Inflammatory macrophage (primary cell): ENCODE measurements around the gene FYB1.
A peak's percentile ranks its signal among the peaks of the same experiment; 100 is the strongest.

Experiments used
- DNase-seq, 2 donors: peaks; one replicate each; pipeline ENCODE4 v3.0.0-alpha.2; 2020 to 2022

FYB1 gene

DNA sequence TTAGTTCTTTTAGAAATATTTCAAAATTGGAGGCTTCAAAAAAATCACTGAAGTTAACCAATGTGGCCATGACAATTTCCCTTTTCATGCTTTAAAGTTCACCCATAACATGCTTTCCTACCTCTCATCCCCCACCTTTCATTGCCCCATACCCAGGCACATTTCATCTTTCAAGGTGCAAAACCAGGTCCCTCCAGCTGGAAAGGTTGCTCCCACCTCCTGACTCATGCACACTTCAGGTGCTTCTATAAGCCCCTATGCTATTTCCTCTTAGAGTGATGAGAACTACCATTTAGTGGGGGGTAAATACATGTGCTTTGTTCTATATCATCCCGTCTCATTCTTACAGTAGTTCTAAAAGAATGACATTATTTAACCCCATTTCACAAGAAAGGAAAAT lies 15.4 kb downstream of the FYB1 start:
- no peak for DNase-seq

DNA sequence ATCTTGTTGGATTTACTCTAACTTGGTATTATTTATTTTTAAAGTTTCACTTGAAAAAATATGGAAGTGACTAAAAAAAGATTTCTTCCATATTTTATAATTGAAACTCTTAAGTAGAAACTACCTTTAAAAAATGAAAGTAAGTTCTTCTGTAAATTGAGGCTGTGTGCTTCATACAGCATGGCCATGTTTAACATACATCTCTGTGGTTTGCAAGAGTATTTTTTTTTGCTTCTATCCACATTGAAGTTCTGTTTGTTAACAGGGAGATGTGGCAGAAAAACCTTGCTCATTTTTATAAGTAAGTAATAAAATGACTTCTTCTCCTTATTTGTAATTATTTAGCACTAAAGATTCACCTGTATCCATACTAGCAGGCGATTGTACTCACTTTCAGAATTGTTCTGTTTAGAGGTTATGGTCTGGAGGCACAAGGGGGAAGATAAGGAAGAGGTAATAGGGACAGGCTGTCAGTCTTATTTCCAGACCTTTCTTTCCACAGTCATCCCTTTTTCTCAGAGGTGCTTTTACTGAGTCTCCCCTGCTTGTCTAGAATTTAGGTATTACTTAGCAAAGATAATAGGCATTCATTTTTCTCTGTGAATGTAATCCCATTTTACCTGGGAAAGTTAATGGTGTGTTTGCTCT lies 16.0 kb downstream of the FYB1 start:
- no peak for DNase-seq

DNA sequence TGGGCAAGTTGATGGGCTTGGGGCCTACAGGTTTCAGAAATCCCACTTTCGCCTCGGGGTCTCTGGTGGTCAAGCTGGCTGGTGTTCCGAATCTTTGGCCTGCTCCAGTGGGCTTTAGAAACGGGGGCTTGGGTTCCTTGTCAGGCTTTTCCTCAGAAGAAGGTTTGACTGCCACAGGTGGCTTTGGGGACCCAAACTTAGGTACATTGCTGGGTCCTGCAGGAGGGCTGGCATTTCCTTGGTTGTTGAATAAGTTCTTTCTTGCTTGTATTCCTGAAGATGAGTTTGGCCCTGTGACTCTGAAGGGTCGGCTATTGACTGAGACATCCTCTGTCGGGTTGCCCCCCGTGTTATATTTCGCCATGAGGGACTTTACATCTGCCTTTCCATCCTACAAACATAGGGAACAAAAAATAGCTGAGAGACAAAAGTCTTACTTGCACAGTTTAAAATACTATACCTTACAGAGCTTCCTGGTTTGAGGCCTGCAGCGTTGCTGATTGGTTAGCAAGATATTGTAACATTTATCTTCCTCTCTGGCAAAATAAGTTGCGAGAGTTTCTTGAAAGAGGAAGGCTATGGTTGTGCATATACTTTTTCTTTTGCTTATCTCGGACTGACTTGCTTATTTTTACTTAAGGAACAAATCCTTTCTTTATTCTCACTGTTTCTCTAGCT lies 16.6 kb downstream of the FYB1 start:
- peak; percentile 84 to 90 for DNase-seq

DNA sequence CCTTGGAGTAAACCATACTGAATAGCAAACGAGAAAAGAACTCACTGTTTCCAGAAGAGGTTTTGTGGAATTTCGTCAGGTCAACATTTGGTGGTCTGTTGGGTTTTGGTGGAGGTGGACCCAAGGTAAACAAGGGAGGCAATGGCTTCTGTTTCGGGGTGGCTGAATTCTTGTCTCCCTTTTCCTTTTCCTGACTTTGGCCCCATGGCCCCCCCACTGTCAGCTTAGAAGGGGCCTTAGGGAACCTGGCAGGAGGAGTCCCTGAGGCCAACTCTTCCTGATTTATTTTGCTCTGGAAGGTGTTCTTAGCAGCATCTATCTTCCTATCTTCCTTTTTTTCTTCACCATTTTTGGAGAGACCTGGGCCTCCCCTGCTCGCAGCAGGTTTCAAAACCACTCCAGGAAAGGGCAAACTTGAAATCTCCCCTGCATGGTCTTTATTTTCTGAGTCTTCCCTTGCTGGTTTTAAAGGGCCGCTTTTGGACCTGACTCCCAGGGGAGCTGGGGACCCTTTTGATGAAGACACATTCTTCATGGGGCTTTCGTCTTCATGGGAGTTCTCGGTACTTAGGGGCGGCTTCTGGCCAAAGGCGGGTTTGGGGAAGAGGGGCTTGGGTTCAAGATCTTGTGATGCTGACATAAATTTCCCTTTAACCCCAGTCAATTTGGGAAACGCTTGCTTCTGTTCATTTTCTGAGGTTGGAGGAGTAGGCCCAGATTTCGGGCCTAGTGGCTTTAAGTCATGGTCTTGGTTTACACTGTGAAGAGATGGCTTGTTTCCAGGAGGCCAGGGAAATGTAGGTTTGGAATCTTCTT lies 17.4 kb downstream of the FYB1 start:
- no peak for DNase-seq

DNA sequence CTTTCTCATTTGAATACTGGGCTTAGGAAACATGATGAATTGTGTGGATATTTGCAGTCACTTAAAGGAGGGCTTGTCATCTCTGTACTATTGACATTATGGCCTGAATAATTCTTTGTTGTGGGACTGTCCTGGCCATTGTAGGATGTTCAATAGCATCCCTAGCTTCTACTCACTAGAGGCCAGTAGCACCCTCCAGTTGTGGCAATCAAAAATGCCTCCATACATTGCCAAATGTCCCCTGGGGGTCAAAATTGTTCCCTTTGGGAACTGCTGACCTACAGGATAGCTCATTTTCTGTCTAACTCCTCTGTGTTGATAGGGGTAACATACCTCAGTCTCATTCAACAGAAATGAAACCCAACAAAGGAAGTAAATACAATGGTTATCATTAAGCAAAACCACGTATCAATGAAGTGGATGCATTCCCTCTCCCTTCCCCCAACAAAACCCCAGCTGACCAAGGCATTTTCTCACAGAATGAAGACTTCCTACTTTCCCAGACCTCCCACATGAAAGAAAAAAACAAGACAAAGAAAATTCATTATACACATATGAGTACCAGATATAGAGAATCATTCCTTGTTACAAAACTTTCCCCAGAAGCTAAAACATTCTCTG lies 18.1 kb downstream of the FYB1 start:
- peak in 1 of 2 donors; percentile 46 for DNase-seq

DNA sequence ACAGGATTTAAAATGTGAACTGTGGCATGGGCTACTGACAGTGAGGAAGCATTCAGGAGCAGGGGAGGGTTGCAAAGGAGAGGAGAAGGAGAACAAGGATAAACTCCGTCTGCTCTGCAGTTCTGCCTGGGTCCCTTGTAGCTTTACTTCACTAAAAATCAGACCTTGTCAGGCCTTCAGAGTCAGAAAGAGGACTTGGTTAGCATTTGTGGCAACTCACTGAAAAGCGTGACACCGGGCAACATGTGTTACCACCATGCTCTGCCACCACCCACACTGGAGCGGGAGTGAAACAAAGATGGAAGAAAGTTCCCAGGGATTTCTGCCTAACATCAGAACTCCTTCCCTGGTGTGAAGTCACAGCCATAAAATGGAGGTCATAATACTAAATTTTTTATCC lies 19.3 kb downstream of the FYB1 start:
- peak in 1 of 2 donors; percentile 27 for DNase-seq

DNA sequence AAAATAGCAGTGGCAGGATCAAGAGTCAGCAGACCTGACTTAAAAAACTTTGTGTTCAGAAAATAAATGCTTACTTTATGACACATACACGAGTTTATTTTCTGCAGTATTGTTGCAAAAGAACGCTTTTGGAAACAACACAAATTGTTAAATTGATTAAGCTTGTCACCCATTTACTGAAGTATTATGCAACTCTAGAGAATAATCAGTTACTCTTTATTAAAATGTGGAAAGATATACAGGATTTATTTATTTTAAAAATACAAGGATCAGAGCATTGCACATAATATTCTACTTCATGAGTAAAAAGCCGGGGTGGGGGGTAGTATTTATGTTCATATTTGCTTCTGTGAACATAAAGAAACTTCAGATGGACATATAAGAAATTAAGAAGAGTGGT lies 20.0 kb downstream of the FYB1 start:
- no peak for DNase-seq

DNA sequence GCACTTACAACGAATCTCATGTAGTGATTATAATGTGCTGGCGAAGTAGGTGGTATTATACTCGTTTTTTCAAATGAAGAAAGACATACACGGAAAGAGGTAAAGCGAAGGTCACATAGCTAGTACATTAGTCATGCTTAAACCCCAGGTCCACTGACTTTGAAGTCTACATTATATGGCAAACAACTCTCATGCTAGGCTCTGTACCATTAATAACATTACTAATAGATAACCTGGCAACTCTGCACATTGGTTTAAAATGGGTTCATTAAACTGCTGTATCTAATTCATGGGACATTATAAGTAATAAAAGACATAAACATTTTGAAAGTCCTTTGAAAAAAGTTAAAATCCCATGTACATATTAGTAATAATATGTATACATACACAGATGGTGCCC lies 21.2 kb downstream of the FYB1 start:
- no peak for DNase-seq

DNA sequence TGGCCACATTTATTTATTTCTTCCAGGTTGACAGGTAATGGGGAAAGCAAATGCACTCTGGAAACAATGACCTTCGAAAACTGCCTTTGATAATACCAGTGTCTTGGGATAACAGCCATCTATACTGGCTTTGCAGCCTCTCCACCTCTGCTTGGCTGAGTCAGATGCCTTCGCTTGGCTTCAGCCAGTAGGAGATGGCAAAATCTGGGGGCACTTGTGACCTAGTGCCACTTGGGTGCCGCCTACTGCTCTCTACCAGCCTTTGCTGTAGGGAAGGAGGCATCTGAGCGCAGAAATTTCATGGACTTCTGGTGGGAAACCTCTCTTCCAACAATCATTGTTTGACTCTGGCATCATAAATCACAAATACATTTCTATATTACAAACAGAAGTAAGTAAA lies 21.8 kb downstream of the FYB1 start:
- DNase-seq, result peak; percentile 44 to 73

DNA sequence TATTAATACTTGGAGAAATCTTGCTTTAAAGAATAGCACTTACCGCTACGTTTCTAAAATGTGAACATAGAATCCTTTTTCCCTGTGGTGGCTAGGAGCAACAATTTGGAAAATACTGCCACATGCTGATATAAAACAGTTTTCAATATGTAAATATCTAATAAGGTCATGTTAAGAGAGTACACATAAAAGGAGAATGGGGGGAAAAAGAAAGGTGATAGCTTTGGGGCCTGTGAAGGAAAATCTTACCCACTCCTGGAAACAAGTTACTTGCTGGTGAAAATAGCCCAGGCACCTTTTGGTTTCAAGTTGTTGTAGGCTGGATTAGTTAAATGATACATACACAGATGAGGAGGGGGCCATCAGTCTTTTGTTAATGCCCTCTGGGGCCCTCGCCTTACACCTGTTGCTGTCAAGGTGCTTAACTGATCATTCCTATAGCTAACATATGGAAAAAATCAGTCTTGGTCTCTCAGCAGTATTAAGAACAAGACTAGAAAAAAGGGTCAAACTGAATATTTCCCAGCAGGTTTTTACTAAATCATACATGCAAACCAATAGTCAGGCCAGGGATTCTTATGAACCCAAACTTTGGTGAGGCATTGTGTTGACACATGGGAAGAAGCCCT lies 24.1 kb downstream of the FYB1 start:
- no peak for DNase-seq

DNA sequence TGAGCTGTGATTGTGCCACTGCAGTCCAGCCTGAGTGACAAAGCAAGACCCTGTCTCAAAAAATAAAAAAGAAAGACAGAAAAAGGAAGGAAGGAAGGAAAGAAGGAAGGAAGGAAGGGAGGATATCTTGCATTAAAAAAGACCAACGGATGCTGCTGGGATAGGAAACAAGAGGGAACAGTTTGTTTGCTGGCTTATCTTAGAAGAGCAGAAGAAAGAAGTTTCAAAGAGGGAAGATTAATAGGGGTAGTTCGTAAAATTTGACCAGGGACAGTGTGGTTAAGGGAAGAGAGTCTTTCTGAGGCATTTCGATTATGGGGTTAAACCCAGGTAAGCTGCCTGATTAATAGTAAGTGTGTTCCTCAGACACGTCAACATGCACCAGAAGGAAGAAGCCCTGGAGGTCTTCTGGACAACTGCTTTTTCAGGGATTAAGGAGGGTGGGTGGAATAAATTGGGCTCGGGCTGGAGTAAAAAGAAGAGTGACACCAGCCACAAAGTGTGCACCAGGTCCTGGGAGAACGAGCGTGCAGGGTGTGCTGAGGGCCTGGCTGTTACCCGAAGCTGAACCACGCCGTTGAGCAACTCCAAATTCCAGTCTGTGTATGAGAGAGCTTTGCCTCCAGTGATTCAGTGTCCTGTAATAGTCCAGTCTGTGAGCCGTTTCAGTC lies 24.8 kb downstream of the FYB1 start:
- peak in 1 of 2 donors; percentile 65 for DNase-seq

DNA sequence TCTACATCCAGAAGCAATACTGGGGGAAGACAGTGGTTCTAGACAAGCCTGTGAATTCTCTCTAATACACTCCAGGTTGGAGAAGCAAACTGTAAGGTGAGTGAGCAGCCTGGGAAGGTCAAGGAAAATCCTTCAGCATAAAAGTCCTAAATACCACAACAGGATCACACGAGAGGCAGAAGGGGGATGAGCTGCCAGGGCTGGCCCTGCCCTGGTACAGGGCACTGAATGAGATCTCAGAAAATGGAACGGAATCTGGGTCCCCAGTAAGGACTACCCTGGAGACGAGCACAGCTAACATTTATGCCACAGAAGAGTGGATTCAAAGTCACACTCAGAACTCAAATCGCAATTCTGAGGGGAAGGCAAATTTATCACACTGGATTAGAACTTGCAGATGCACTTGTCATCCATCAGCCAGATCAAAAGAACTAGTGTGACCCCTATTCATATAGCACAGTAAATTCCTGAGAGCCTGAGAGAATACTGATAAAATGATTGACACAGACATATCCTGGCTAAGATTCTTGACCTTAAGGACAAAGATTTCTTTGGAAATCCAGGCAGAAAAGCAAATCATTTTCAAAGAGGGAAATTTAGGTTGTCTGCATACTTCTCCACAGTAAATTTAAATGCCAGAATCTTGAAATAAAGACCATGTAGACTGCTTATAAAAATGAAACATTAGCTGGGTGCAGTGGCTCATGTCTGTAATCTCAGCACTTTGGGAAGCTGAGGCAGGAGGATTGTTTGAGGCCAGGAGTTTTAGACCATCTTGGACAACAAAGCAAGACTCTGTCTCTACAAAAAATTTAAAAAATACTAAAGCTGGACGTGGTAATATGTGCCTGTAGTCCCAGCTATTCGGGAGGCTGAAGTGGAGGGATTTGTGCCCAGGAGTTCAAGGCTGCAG lies 25.6 kb downstream of the FYB1 start:
- DNase-seq, result no peak

DNA sequence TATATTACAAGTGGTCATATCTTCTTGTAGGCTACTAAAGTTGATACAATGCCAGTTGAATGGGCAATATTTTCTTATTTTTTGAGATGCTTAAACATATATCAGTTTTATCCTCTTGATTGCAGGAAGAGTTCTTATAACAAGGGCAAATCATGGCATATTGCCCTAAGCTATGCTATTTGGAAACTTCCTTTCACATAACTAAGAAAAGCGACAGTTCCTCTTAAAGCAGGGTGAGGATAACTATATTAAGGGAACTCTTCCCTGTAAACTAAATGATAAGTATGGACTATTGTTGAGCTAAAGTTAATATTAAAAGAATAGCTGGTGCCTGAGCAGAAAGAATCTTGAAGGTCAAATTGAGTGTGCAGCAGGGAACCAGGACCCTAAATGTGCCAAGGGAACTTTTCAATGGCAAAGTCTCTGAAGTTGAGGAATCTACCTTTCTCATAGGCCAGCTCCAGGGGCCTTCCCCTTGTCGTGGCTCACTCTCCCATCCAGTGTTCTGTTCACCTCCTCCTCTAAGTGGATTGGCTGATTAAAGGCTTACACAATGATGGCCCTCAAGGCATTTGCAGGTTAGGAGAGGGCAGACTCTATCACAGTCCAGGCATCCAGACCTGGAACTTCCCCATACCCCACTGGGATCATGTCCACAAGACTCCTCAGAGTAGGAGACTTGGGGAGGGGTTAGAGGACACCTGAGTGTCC lies 26.8 kb downstream of the FYB1 start:
- DNase-seq, result peak; percentile 65 to 79

DNA sequence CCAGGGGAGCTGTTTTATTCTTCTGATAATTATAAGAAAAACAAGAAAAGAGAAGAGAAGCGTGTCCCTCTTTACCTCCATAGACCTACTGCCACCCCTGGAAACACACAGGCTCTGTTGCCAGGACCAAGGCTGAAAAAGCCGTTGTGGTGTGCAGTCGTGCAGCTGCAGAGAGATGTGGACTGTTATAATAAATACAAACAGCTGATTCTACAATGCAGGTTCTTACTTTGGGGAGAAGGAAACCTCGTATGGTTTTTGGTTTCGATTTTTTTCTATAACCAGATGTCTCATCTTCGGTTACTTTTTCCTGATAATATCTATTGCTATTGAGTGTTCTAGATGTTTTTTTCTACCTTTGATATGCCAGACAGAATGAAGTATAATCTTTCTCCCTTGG lies 28.1 kb downstream of the FYB1 start:
- no peak for DNase-seq

DNA sequence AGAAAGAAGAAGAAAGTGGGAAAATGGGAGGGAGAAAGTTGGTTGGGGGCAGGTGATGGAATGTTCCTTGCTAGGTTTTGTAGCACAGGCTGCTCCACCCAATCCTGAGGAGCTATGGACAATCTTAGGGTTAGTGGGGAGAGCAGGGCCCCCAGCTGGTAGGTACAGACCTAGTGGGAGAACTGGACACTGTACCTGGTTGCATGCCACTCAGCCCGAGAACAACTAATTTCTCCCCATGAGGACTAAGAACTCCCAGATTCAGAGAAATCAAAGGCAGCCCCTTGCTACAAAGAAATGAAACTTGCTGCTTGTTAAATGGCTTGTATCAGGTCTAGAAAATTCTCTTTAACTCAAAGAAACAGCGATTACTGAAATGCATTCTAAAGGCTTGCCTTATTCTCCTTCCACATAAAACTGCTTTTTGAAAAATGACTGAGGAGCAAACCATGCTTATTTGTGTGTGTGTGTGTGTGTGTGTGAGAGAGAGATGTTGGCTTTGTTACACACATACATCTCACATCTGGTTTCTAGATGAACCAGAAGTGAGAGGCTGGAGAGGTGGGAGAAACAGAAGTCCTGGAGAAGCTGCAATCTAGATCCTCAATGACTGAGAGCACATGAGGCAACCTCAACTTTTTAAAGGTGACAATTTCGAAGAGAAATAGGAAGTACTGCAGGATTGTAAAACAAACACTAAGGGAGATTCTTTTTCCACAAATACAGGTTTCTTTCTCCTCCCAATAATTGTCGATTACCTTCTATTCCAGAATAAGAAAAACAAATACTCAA lies 28.9 kb downstream of the FYB1 start:
- DNase-seq, result peak; percentile 67 to 79

DNA sequence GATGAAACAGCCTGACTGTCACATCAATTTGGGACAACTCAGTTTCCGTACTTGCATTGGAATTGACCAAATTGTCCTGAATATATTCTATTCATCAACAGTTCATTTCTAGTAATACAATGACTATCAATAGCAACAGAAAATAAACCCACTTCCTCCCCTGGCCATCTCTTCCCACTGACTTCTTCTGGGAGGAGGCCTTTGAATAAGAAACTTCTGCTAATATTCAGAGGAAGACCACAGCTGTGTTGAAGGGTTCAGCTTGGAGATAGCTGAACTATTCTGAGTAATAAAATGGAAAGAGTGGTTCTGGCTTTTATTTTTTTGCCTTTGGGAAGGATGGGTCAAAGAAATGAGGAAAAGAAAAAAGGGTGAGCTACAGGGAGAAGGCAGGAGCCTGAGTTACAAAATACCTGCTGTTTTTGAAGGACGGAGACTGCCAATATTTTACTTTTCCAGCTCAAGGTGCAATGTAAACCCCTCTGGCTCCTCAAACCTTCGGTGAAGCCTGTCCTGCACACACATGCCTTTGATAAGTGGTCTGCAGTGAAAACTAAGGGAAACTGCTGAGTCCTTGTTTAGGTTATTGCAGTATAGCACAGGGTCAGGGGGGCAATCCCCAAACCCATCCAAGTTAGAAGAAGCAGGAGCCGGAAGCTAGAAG lies 29.9 kb downstream of the FYB1 start:
- DNase-seq, result peak; percentile 55 to 57

DNA sequence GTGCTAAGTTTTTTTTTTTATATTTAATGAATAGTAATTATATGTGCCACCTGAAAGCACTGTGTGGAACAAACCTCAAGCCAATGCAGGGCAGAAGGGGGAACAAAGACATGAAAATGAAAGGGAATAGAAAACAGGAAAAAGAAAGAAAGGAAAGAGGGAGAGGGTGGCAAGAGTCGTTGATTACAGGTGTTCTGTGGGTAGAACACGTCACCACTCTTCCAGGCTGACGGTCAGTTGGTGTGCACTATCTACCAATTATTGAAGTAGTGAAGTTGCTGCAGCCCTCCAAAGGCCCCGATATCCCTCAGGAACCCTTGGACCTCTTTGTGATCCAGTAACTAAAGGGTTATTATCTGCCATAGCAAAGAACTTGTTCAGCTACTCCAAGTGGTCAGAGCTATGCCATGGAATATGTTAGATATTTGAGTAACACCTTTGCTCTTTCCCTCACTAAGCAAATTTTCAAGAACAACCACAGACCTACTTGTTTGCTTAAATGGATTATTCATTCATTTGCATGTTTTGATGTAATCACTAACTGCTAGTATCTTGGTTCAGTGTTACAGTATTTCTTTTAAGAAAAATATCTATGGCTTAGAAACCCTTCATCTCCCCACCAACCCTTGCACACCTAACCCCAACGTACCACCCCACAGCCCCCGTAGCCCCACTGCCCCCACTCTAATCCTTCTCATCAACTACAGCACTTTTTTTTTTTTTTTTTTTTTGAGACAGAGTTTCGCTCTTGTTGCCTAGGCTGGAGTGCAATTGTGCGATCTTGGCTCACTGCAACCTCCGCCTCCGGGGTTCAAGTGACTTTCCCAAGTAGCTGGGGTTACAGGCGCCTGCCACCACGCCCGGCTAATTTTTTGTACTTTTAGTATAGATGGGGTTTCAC lies 31.3 kb downstream of the FYB1 start:
- no peak for DNase-seq
